ENCODE results near the gene RECQL5. TPM values are rescaled to one million over a fixed set of nuclear protein-coding genes. Genes with fewer than 3 reads are reported as not detected.

The RECQL5 gene
- total RNA-seq, 4 donors from 2014 or later = 23.2 to 51.9 (median 34.7) TPM

- no peaks in the 10 kb centered on the region for H3K27me3 ChIP-seq
- TF ChIP-seq CTCF (IDR thresholded peaks at IDR 0.05) (no peak), EP300 (IDR thresholded peaks at IDR 0.05) (peak in 1 of 2 donors; percentile 78)
- H3K27ac ChIP-seq = peak overlapping the region; percentile 75 to 98 (median 94)
- H3K4me1 ChIP-seq = peaks cover 3 to 100% (median 97%) of the 10 kb centered on the region in 4 donors
- DNase-seq (ENCODE audit: low spot score in 2 of 2) = no peak
- H3K36me3 ChIP-seq = no peaks in the 10 kb centered on the region
- WGBS, 2 donors = 31 to 53% methylated on average over 11 of the region's 11 CpGs
- no peaks in the 10 kb centered on the region for H3K9me3 ChIP-seq
- no peak overlapping the region for H3K4me3 ChIP-seq
These were observed 21.4 kb upstream of the RECQL5 start for GRCh38 chr17:75688209-75688825.

- H3K4me1 ChIP-seq = peaks cover 0 to 96% (median 82%) of the 10 kb centered on the region in 4 donors
- H3K9me3 ChIP-seq = no peaks in the 10 kb centered on the region
- WGBS, 2 donors = 30 to 47% methylated on average over 3 of the region's 3 CpGs
- TF ChIP-seq EP300 (IDR thresholded peaks at IDR 0.05) (no peak), CTCF (IDR thresholded peaks at IDR 0.05) (no peak), POLR2A (IDR thresholded peaks at IDR 0.05) (no peak)
- H3K4me3 ChIP-seq = no peak overlapping the region
- H3K27me3 ChIP-seq = no peaks in the 10 kb centered on the region
- no peaks in the 10 kb centered on the region for H3K36me3 ChIP-seq
- peak overlapping the region; percentile 67 to 98 (median 84) for H3K27ac ChIP-seq
- DNase-seq (ENCODE audit: low spot score in 2 of 2) = no peak
These were observed 18.5 kb upstream of the RECQL5 start for GRCh38 chr17:75685499-75685898.

- TF ChIP-seq POLR2A (IDR thresholded peaks at IDR 0.05) = no peak
- peak; percentile 32 to 36 for TF ChIP-seq EP300 (IDR thresholded peaks at IDR 0.05)
- peak in 1 of 2 donors; percentile 27 for DNase-seq (ENCODE audit: low spot score in 2 of 2)
- Histone ChIP-seq H3K9me3 (no peaks in the 10 kb centered on the region), H3K36me3 (no peaks in the 10 kb centered on the region), H3K4me3 (no peak overlapping the region), H3K27ac (peak overlapping the region; percentile 67 to 98 (median 84)), H3K4me1 (peaks cover 0 to 96% (median 80%) of the 10 kb centered on the region in 4 donors), H3K27me3 (no peaks in the 10 kb centered on the region)
- 51 to 55% methylated on average over 7 of the region's 7 CpGs for WGBS, 2 donors
These were observed 18.0 kb upstream of the RECQL5 start for GRCh38 chr17:75684924-75685323.

GRCh38 chr17:75684249-75684648 is 17.3 kb upstream of the RECQL5 start:
- Histone ChIP-seq H3K36me3 (no peaks in the 10 kb centered on the region), H3K27me3 (no peaks in the 10 kb centered on the region), H3K4me3 (no peak overlapping the region), H3K4me1 (peaks cover 0 to 96% (median 77%) of the 10 kb centered on the region in 4 donors), H3K27ac (peak overlapping the region; percentile 67 to 98 (median 84)), H3K9me3 (no peaks in the 10 kb centered on the region)
- no peak for DNase-seq (ENCODE audit: low spot score in 2 of 2)
- TF ChIP-seq EP300 (IDR thresholded peaks at IDR 0.05) (no peak), CTCF (IDR thresholded peaks at IDR 0.05) (no peak)
- 92 to 95% methylated on average over 5 of the region's 5 CpGs for WGBS, 2 donors

GRCh38 chr17:75683583-75683982 is 16.6 kb upstream of the RECQL5 start:
- peaks cover 0 to 96% (median 72%) of the 10 kb centered on the region in 4 donors for H3K4me1 ChIP-seq
- TF ChIP-seq EP300 (IDR thresholded peaks at IDR 0.05) (no peak), CTCF (IDR thresholded peaks at IDR 0.05) (no peak), POLR2A (IDR thresholded peaks at IDR 0.05) (no peak)
- WGBS, 2 donors = 77 to 86% methylated on average over 4 of the region's 4 CpGs

More at GRCh38 chr17:75683583-75683982, 16.6 kb upstream of the RECQL5 start:
- H3K27ac ChIP-seq = peak overlapping the region; percentile 28 to 98 (median 82)
- DNase-seq (ENCODE audit: low spot score in 2 of 2) = no peak
- H3K9me3 ChIP-seq = no peaks in the 10 kb centered on the region
- no peaks in the 10 kb centered on the region for H3K36me3 ChIP-seq
- H3K4me3 ChIP-seq = no peak overlapping the region
- no peaks in the 10 kb centered on the region for H3K27me3 ChIP-seq

All from tibial nerve (tissue), 4 donors.